Transverse colon (tissue), 4 donors: Measurements from ENCODE around the gene SRPK2. TPM values are rescaled to one million over a fixed set of nuclear protein-coding genes. Genes with fewer than 3 reads are reported as not detected.

Experiments
- DNase-seq: peaks from one replicate; pipeline ENCODE4 v3.0.0-alpha.2; 2019
- H3K27ac ChIP-seq, 4 donors: fragments of 200-600 bp; sonication (generic); 2 replicates each; pipeline ENCODE4 v1.5.1; 2016 to 2018; ENCODE audit warnings: inconsistent platforms in 4 of 4
- H3K27me3 ChIP-seq: fragments of 200-600 bp; sonication (generic); 2 replicates; pipeline ENCODE4 v1.5.1; 2017; ENCODE audit warnings: inconsistent platforms
- H3K36me3 ChIP-seq, 4 donors: fragments of 200-600 bp; sonication (generic); 2 replicates each; pipeline ENCODE4 v1.5.1; 2017 to 2019; ENCODE audit warnings: inconsistent platforms in 4 of 4
- H3K4me1 ChIP-seq, 4 donors: fragments of 200-600 bp; sonication (generic); 2 replicates each; pipeline ENCODE4 v1.5.1; 2017 to 2020; ENCODE audit warnings: inconsistent platforms in 4 of 4
- H3K4me3 ChIP-seq, 4 donors: fragments of 200-600 bp; sonication (generic); 1 replicate in 1 of 4; 2 replicates in 3 of 4; pipeline versions ENCODE4 v1.5.1 to v1.6.1; 2017 to 2019; ENCODE audit warnings: inconsistent platforms in 4 of 4
- H3K9me3 ChIP-seq, 2 donors: fragments of 200-600 bp; sonication (generic); 2 replicates each; pipeline ENCODE4 v1.5.1; 2017 to 2019; ENCODE audit warnings: inconsistent platforms in 2 of 2
- EP300 ChIP-seq: sonication (generic); formaldehyde crosslinking; IDR thresholded peaks from one replicate; pipeline ENCODE4 v1.6.1; 2017; ENCODE audit warnings: antibody characterized with exemption, low read depth
- POLR2A ChIP-seq: fragments of 450-650 bp; IDR thresholded peaks from one replicate; pipeline ENCODE4 v1.6.1; 2016; ENCODE audit warnings: antibody characterized with exemption, mild to moderate bottlenecking, moderate library complexity
- POLR2AphosphoS5 ChIP-seq, 3 donors: sonication (generic); formaldehyde crosslinking; IDR thresholded peaks; one replicate each; pipeline ENCODE4 v1.6.1; 2016; ENCODE audit warnings: antibody characterized with exemption in 3 of 3
- WGBS, 2 donors: methylation state at CpG; one replicate each; pipeline ENCODE4 v1.1.5; 2018; ENCODE audit warnings: low coverage in 1 of 2; 5-methylcytosine and 5-hydroxymethylcytosine counted together
- in situ Hi-C, 4 donors: fragments of 200-750 bp; cut with MboI; loops; one replicate each; pipeline versions ENCODE4 v1.15.0 to v1.15.1; 2017; ENCODE audit warnings: low sequenced_read_pairs in 3 of 4, low pct_ligation_motif_present in 1 of 4, low pct_unique_long_range_greater_than_20kb in 1 of 4
- intact Hi-C: fragments of 100-400 bp; cut with DNase I; formaldehyde crosslinking; loops from one replicate; pipeline ENCODE4 v1.15.1; 2023; ENCODE audit warnings: low total_unique reads
- total RNA-seq, 4 donors: library from RNA; depleted of rRNA; stranded (reverse); fragments of >200 nt; gene quantifications; one replicate each; pipeline ENCODE4 v1.1.0, GENCODE V29; 2016
- TF ChIP-seq, protein P1 (sequence below), 5 experiments: fragments of 200-600 bp in 3 of 5; fragments of 450-650 bp in 2 of 5; sonication (generic) in 3 of 5; IDR thresholded peaks; 1 replicate in 2 of 5; 2 replicates in 3 of 5; pipeline ENCODE4 v1.5.1; 2016 to 2017; ENCODE audit warnings: antibody characterized with exemption in 5 of 5, inconsistent platforms in 3 of 5, mild to moderate bottlenecking in 2 of 5, moderate library complexity in 1 of 5

SRPK2 gene
- total RNA-seq, 4 donors from 2014 or later, result 18.3 to 93.1 (median 43.8) TPM

DNA sequence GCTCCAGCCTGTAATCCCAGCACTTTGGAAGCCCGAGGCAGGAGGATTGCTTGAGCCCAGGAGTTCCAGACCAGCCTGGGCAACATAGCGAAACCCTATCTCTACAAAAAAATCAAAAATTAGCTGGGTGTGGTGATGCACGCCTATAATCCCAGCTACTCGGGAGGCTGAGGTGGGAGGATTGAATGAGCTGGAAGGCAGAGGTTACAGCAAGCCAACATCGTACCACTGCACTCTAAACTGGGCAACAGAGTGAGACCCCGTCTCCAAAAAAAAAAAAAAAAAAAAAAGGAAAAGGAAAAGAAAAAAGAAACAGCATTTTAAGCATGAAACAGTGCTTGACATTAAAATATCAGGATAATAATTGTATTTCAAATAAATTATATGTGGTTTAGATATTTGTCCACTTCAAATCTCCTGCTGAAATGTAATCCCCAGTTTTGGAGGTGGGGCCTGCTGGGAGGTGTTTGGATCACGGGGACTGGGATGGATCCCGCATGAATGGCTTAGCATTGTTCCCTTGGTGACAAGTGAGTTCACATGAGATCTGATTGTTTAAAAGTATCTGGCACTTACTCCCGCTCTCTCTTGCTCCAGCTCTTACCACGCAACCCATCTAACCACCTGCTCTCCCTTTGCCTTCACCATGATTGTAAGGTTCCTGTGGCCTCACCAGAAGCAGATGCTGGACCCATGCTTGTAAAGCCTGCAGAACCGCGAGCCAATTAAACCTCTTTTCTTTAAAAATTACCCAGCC, 103.4 kb downstream of the SRPK2 start:
- H3K27ac ChIP-seq, result no peak overlapping the region
- H3K9me3 ChIP-seq, result no peaks in the 10 kb centered on the region
- H3K4me3 ChIP-seq, result no peak overlapping the region
- in situ Hi-C loops (no loop called here), intact Hi-C loops (loop anchor here (10.0 kb wide), 1 partner anchor 1700 kb away; no protein-coding TSS in a partner anchor)
- TF ChIP-seq, protein P1, sequence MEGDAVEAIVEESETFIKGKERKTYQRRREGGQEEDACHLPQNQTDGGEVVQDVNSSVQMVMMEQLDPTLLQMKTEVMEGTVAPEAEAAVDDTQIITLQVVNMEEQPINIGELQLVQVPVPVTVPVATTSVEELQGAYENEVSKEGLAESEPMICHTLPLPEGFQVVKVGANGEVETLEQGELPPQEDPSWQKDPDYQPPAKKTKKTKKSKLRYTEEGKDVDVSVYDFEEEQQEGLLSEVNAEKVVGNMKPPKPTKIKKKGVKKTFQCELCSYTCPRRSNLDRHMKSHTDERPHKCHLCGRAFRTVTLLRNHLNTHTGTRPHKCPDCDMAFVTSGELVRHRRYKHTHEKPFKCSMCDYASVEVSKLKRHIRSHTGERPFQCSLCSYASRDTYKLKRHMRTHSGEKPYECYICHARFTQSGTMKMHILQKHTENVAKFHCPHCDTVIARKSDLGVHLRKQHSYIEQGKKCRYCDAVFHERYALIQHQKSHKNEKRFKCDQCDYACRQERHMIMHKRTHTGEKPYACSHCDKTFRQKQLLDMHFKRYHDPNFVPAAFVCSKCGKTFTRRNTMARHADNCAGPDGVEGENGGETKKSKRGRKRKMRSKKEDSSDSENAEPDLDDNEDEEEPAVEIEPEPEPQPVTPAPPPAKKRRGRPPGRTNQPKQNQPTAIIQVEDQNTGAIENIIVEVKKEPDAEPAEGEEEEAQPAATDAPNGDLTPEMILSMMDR (IDR thresholded peaks at IDR 0.05), result no peak
- TF ChIP-seq EP300 (no peak), POLR2A (no peak)
- H3K27me3 ChIP-seq, result no peaks in the 10 kb centered on the region
- WGBS, 2 donors, result 90 to 91% methylated on average over 11 to 12 of the region's 12 CpGs
- H3K4me1 ChIP-seq, result no peaks in the 10 kb centered on the region
- H3K36me3 ChIP-seq, result no peaks in the 10 kb centered on the region
- DNase-seq, result no peak

DNA sequence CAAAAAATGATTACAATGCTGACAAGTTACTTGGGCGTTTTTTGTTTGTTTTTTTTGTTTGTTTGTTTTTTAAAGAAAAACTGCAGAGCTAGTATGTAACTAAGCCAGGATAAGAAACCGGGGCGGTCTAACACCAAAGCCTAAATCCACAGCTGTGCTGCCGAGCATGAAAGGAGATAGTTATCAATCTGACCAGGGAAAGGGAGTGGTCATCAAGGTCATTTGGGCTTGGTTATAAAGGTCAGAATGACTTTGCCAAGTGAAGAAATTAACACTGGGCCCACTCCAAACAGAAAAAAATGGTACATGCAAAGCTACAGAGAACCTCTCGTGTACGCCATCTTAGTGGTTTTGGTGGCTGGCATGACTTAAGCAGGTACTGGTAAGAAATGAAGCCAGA, 104.7 kb downstream of the SRPK2 start:
- in situ Hi-C loops (no loop called here), intact Hi-C loops (loop anchor here (10.0 kb wide), 1 partner anchor 1701 kb away; no protein-coding TSS in a partner anchor)
- Histone ChIP-seq H3K36me3 (no peaks in the 10 kb centered on the region), H3K4me3 (no peak overlapping the region), H3K9me3 (no peaks in the 10 kb centered on the region), H3K27me3 (no peaks in the 10 kb centered on the region), H3K27ac (no peak overlapping the region), H3K4me1 (no peaks in the 10 kb centered on the region)
- 84 to 89% methylated on average over 4 to 6 of the region's 6 CpGs for WGBS, 2 donors
- DNase-seq, result no peak
- no peak for TF ChIP-seq POLR2A
- no peak for TF ChIP-seq POLR2AphosphoS5 (IDR thresholded peaks at IDR 0.05)
- no peak for TF ChIP-seq EP300
- TF ChIP-seq, protein P1 (IDR thresholded peaks at IDR 0.05), result no peak

DNA sequence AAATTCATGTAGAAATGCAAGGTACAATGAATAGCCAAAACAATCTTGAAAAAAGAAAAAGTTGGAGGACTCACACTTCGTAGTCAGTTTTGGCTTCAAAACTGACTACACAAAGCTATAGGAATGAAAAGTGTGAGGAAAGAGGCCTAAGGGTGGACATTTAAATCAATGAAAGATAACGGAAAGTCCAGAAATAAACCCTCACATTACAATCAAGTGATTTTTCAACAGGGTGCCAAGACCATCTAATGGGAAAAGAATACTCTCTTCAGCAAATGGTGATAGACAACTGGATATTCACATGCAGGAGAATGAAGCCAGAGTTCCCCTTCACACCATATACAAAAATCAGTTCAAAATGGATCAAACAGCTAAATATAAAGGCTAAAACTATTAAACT, 106.8 kb downstream of the SRPK2 start:
- in situ Hi-C loops, result no loop called here
- WGBS, 2 donors, result 84 to 94% methylated on average over 2 of the region's 2 CpGs
- intact Hi-C loops, result loop anchor here (10.0 kb wide), 1 partner anchor 1703 kb away; no protein-coding TSS in a partner anchor

DNA sequence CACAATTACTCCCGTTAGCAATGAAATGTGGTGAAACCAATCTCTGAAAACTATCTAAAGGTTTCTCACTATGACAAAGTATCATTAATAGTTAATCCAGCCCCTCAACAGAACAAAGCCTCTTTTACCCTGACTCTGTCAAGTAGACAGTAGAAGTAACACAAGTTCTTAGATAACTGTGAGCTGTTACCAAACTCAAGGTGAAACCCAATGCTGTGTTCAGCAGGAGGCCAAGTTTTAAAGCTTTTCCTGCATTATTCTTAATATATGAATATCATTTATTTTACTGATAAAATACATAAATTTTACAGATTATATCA, 109.1 kb downstream of the SRPK2 start:
- TF ChIP-seq POLR2A (no peak), EP300 (no peak), POLR2AphosphoS5 (IDR thresholded peaks at IDR 0.05) (no peak)
- TF ChIP-seq, protein P1 (IDR thresholded peaks at IDR 0.05), result no peak
- Histone ChIP-seq H3K27me3 (no peaks in the 10 kb centered on the region), H3K4me1 (no peaks in the 10 kb centered on the region), H3K27ac (no peak overlapping the region), H3K4me3 (no peak overlapping the region), H3K36me3 (no peaks in the 10 kb centered on the region), H3K9me3 (no peaks in the 10 kb centered on the region)
- intact Hi-C loops, result loop anchor here (10.0 kb wide), 1 partner anchor 1705 kb away; no protein-coding TSS in a partner anchor
- DNase-seq, result no peak
- 38 to 74% methylated on average over 1 of the region's 1 CpG for WGBS, 2 donors
- in situ Hi-C loops, result no loop called here

More for the DNA sequence above, 106.8 kb downstream of the SRPK2 start:
- DNase-seq, result no peak
- H3K9me3 ChIP-seq, result no peaks in the 10 kb centered on the region
- H3K27ac ChIP-seq, result no peak overlapping the region
- H3K27me3 ChIP-seq, result no peaks in the 10 kb centered on the region
- no peaks in the 10 kb centered on the region for H3K4me1 ChIP-seq
- H3K4me3 ChIP-seq, result no peak overlapping the region
- no peaks in the 10 kb centered on the region for H3K36me3 ChIP-seq
- TF ChIP-seq EP300 (no peak), POLR2AphosphoS5 (IDR thresholded peaks at IDR 0.05) (no peak)
- TF ChIP-seq, protein P1 (IDR thresholded peaks at IDR 0.05), result no peak
